ENCODE data around the gene PDGFD.

The PDGFD gene

DNA sequence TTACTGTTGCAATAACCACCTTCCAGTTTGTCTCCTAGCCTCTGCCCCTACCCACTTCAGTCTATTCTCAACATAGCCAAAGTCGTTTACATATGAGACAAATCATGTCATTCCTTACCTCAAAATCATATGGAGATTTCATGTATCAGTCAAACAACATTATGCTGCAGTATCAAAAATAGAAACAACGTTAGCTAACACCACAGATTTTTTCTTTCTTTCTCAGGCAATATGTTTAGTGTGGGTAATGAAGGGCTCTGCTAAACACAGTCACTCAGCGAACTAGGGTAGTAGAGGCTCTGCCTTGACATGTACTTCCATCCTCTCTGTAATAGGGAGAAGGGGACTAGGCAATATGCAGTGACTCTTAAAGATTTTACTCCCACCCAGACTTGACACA lies 268.8 kb downstream of the PDGFD start:
- Histone ChIP-seq H3K4me3 (no peak overlapping the region), H3K27ac (no peak overlapping the region)
- TF ChIP-seq, protein P1, sequence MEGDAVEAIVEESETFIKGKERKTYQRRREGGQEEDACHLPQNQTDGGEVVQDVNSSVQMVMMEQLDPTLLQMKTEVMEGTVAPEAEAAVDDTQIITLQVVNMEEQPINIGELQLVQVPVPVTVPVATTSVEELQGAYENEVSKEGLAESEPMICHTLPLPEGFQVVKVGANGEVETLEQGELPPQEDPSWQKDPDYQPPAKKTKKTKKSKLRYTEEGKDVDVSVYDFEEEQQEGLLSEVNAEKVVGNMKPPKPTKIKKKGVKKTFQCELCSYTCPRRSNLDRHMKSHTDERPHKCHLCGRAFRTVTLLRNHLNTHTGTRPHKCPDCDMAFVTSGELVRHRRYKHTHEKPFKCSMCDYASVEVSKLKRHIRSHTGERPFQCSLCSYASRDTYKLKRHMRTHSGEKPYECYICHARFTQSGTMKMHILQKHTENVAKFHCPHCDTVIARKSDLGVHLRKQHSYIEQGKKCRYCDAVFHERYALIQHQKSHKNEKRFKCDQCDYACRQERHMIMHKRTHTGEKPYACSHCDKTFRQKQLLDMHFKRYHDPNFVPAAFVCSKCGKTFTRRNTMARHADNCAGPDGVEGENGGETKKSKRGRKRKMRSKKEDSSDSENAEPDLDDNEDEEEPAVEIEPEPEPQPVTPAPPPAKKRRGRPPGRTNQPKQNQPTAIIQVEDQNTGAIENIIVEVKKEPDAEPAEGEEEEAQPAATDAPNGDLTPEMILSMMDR (IDR thresholded peaks at IDR 0.05) = no peak
- no peak for DNase-seq (ENCODE audit: low spot score)

DNA sequence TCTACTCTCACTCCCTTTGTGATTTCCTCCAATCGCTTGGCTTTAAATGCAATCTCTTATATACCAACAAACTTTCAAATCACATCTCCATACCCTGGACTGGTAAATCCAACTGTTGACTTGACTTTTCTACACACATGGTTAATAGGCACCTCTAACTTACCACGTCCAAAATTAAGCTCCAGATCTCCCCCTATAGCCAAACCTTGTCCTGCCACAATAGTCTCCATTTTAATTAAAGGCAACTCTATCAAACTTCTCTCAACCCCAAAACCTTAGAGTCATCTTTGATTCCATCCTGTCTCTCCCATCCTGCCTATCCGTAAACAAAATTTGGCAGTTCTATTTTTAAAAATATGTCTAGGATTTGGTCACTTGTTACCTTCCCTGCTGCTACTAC lies 269.3 kb downstream of the PDGFD start:
- DNase-seq (ENCODE audit: low spot score) = no peak
- H3K27ac ChIP-seq = no peak overlapping the region
- H3K4me3 ChIP-seq = no peak overlapping the region
- TF ChIP-seq, protein P1 (IDR thresholded peaks at IDR 0.05) = no peak

DNA sequence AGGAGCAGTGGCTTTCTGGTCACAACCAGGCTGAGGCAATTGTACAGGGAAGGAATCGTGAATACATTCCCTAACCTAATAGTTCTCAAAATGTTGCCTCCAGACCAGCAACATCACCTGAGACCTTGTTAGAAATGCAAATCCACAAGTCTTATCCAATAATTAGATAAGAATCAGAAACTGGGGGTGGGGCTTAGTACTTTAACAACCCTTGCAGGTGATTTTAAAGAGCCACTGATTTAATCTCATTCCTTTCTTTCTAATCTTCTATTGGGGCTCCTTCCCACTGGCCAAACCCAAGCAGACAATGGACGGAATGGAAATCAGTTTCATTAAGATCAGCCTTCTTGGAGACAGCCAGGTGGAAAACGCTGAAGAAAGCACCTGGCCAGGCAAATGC lies 269.9 kb downstream of the PDGFD start:
- TF ChIP-seq, protein P1 (IDR thresholded peaks at IDR 0.05) = no peak
- no peak overlapping the region for H3K27ac ChIP-seq
- no peak overlapping the region for H3K4me3 ChIP-seq
- no peak for DNase-seq (ENCODE audit: low spot score)

DNA sequence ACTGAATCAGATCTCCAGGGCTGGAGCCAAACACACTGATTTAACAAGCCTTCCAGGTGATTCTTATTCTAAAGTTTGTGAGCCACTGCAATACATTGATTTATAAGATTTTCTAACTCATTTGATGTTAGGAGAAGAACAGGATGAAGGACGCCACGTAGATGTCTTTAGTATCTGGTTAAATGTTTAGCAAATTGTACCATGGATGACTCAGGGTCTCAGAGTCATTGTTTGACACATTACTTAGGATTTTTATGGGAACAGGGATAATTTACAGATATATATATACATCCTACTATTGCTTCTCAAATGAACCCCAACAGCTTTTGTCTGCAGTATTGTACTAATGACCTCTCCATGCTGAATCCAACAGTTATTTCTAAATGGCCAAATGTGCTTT lies 270.6 kb downstream of the PDGFD start:
- DNase-seq (ENCODE audit: low spot score) = no peak
- TF ChIP-seq, protein P1 (IDR thresholded peaks at IDR 0.05) = no peak
- Histone ChIP-seq H3K27ac (no peak overlapping the region), H3K4me3 (no peak overlapping the region)

DNA sequence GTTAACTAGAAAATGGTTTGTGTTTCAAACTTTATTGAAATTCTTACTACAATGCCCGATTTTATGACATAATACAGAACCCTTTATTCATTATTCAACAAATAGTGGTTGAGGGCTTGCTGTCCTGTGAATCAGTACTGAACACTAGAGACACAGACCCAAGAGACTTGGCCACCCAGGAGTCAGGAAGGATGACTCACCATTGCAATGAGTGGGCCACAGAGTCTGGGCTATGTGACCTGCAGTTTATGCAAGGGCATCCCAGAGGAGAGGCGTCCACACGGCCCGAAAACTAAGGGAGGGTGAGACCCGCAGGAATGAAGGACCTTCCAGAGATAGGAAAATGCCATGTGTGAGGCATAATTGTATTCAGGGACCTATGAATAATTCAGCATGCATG lies 271.3 kb downstream of the PDGFD start:
- TF ChIP-seq, protein P1 (IDR thresholded peaks at IDR 0.05) = no peak
- DNase-seq (ENCODE audit: low spot score) = no peak
- no peak overlapping the region for H3K27ac ChIP-seq
- no peak overlapping the region for H3K4me3 ChIP-seq

DNA sequence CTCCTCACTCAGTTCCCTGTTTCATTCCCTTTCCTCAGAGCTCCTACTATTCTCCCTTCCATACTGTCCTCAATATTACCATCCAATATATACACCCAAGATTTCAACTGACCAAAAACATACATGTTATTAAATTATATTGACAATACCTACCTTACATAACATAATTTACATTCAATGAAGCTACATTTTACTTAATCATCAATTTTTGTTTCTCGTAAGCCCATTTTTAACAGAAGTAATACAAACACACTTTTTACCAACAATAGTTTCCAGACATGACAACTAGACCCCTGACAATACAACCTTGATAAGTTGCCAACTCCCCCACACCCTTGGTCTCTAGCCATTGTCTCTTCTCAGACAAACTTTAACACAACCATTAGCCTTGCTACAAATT lies 273.3 kb downstream of the PDGFD start:
- H3K4me3 ChIP-seq = no peak overlapping the region
- TF ChIP-seq, protein P1 (IDR thresholded peaks at IDR 0.05) = no peak
- DNase-seq (ENCODE audit: low spot score) = no peak
- H3K27ac ChIP-seq = no peak overlapping the region

DNA sequence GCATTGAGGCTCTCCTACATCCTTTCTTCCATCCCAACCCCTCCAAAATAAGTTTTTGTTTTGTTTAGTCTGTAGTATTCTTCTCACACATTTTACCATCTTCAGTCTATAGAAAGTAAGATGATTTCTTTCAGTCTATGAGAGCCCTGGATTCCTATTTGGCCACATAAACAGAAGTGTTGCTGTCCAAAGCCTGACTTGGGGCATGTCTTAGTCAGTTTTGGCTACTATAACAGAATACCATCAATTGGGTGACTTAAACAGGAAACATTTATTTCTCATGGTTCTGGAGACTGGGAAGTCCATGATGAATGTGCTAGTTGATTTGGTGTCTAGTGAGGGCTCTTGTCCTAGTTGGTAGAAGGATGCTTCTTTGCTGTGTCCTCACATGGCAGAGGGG lies 274.3 kb downstream of the PDGFD start:
- TF ChIP-seq, protein P1 (IDR thresholded peaks at IDR 0.05) = no peak
- H3K27ac ChIP-seq = no peak overlapping the region
- no peak for DNase-seq (ENCODE audit: low spot score)
- H3K4me3 ChIP-seq = no peak overlapping the region
